ENCODE results near the gene TCP10L. TPM values are rescaled to one million over a fixed set of nuclear protein-coding genes. Genes with fewer than 3 reads are reported as not detected.
"Not testable (repeated sequence)": the region's sequence is repeated elsewhere in the genome, so short reads cannot be mapped to it uniquely, and the experiment has no call there.

Gene TCP10L, protein sequence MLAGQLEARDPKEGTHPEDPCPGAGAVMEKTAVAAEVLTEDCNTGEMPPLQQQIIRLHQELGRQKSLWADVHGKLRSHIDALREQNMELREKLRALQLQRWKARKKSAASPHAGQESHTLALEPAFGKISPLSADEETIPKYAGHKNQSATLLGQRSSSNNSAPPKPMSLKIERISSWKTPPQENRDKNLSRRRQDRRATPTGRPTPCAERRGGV
- 0.84 TPM in 1 of 2 replicates, not detected in the other for total RNA-seq (2014; rRNA removed; shearing (Covaris generic))
- polyA plus RNA-seq (2014; cell fraction: nucleus; rRNA removed): 0.06 and 3.3 TPM in 2 replicates

DNA sequence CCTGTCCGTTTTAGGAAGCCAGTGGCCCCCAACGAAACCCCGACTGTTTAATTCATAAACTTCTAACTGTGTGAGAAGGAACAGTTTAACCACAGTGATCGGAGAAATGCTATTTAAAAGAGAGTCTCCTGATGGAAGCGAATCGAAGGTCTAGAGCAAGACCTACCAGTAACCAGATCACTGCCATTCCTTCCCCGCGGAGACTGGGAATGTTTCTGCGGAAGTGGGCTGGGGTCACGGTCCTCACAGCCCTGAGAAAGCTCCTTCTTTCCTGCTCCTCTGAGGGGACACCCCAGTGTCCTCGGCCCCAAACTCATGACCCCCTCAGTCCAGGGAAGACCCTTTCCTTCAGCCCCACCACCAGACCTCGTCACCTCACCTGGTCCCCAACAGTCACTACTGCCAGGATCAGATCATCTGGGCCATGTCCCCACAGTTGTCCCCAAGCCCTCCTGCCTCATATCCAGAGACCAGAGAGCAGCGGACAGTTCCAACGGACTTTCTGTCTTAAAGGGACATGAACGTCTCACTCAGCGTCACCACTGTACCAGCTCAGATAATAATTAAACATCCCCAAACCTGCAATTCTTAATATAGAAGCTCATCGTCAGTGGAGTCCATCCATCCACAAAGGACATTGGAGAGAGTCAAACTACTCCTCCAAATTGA is at the start of gene TCP10L:
Gene TCP10L, minus strand, starts transcription at position 482 of the 669 bp plus-strand sequence. CDS start 1,219 bp downstream, outside the sequence.
- no peak for DNase-seq (ENCODE audit: extremely low read depth, low read depth)

DNA sequence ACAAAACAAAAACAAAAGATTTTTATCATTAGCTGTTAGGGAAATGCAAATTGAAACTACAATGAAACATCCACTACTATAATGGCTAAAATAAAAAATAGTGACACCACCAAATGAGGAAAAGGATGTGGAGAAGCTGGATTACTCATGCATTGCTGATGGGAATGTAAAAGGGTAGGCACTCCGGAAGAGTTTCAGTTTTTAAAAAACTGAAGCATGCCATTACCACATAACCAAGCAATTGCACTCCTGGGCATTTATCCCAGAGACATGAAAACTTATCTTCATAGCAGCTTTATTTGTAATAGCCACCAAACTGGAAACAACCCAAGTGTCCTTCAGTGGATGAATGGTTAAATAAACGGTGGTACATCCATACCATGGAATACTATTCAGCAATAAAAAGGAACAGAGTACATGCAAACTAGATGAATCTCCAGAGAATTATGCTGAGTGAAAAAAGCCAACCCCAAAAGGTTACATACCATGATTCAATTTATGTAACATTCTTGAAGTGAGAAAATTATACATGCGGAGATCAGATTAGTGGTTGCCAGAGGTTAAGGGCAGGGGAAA is 41.4 kb upstream of the TCP10L start:
- DNase-seq (ENCODE audit: extremely low read depth, low read depth): no peak

DNA sequence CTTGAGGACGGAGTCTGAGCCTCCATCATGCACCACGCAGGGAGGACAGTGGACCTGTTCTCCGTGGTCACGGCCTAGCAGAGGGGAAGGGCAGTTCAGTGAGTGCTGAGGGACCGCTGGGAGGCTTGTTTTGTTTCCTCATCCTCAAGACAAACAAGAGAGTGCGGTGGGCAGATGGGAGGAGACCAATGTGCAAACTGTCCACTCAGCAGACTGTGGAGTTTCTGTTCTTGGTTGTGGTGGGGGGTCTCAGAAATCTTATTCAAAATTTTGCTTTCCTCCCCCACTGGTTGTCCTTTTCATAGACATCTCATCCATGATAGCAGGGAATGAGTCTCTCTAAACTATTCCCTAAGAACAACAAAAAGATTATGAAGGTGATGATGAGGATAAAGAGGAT is 32.9 kb upstream of the TCP10L start:
- not testable (repeated sequence) for DNase-seq (ENCODE audit: extremely low read depth, low read depth)

DNA sequence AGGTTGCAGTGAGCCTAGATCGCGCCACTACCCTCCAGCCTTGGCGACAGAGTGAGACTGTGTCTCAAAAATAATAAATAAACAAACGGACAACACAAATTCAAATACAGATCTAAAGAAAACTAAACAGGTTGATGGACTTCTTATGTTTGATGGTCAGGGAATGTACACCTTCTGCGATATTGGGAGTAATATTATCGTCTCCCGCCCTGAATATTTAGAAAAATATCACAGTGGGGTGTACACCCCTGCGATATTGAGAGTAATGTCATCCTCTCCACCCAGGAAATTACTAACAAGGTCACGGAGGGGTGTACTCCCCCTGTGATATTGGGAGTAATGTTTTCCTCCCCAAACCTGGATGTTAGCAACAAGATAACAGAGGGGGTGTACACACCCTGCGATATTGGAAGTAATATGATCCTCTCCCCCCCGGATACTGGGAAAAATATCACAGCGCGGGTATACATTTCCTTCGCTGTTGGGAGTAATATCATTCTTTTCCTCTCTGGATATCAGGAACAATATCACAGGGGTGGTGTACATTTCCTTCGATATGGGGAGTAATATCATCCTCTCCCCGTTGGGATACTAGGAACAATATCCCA is 28.2 kb upstream of the TCP10L start:
- DNase-seq (ENCODE audit: extremely low read depth, low read depth): no peak

DNA sequence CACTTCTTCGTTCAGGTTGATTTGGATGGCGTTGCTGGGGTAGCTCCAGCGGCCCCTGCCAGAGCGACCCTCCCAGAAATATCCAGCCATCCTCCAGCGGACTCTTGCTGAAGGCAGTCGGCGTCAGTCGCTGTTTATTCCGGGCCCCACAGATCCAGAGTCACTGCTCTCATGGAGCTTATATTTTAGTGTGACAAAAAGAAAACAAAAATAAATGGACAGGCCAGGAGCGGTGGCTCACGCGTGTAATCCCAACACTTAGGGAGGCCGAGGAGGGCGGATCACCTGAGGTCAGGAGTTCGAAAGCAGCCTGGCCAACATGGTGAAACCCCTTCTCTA is 27.6 kb upstream of the TCP10L start:
- DNase-seq (ENCODE audit: extremely low read depth, low read depth): no peak

DNA sequence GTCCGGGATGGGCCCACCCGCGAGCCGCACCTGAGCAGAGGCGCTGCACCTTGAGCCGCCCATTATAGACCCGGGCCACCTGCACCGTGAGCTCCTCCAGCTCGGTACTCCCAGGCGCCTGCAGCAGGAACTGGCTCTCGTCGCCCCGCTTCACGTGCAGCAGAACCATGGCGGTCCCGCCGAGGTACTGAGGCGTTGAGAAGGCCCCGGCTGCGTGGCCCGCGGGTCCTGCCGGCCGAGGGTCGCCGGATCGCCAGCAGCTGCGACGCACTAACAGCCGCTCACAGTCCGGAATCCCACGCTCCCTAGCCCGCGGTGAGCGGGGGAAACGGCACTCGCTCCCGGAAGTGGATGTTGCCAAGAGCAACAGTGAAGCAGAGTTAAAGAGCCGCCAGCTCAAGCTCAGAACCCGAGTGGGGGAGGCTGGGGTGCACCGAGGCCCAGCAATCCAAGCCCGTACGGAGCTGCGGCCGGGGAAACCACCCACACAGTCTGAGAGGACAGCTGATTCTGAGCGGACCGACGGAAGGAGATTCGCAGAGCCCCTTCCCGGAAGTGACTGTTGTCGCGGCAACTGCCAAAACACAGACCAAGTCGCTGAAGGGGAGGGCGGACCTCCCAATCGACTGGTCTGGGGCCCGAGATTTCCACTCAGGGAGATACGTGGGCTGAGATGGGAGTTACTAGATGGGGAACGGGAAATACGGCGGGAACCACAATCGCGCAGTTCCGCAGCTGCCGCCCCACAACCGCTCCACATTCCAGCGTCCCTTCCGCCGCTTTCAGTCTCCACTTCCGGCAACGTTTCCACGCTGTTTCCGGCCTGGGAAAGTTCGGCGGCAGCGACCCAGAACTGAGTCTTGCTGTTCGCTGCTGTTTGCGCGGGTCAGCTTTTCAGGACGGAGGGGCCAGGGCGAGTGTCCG is 27.0 kb upstream of the TCP10L start, which contains the start of gene CFAP298:
Gene CFAP298, minus strand, starts transcription at position 303 of the 924 bp plus-strand sequence. Its CDS starts 134 bp downstream, at position 169.
- peak; percentile 71 for DNase-seq (ENCODE audit: extremely low read depth, low read depth)

DNA sequence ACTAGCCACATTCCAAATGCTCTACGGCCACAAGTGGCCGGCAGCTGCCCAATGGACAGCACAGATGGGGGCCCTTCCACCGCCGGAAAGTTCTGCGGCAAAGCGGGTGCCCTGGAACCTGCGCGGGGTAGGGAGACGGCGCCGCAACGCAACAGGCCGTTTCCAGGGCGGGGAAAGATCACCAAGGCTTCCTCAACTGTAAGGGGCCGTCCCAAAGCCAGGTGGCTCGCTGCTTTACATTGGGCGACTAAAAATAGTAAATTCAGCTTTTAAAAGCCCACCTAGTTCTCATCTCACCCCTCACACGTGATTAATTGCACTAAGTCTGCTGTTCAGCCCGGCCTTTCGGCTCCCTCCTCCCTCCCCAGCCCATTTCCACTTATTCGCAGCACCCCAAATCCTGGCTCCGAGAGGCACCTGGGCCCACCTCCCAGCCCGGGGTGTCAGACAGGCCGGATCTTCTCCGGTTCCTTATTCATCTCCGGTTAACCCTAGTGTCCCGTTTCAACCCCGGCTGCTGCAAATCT is 26.2 kb upstream of the TCP10L start:
- DNase-seq (ENCODE audit: extremely low read depth, low read depth): no peak

DNA sequence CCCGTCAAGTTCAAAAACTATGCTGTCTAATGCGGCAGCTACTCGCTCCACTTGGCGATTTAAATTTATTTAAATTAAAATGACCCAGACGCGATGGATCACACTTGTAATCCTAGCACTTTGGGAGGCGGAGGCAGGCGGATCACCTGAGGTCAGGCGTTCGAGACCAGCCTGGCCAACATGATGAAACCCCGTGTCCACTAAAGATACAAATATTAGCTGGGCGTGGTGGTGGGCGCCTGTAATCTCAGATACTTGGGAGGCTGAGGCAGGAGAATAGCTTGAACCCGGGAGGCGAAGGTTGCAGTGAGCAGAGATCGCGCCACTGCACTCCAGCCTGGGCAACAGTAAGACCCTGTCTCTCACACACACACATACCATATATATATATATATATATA is 25.6 kb upstream of the TCP10L start:
- not testable (repeated sequence) for DNase-seq (ENCODE audit: extremely low read depth, low read depth)

DNA sequence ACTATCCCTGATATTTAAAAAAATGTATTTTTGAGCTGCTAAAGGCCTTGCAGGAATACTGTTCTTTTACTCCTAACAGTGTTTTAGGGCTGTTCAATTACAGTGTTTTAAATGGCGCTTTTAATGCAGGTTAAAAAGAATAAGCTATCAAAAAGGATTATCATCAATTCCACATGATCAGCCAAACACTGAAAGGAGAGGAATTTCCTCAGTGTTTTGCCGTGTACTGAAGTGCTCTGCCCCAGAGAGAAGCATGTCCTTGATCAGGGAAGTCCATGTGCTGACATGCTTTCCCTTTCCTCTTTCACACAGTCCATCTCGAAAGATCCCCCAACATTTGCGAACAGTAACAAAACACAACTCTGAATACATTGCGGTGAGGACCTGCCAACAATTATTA is 23.5 kb upstream of the TCP10L start:
- DNase-seq (ENCODE audit: extremely low read depth, low read depth): no peak

DNA sequence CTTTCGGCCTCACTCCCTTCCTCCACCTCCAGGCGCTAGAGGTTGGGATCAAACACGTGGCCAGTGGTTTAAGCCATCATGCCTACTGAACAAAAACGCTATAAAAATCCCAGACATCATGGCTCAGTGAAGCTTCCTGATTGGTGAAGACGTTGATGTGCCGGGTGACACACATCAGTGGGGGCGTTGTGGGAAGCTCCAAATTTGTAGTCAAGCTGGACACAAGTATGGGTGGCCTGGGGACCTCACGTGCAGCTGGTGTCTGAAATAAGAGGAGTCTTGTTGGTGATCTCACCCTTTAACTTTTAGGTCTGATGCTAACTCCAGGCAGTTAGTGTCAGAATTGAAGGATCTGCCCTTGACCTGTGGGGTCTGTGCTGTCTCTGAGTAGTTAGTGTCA is 20.1 kb upstream of the TCP10L start:
- DNase-seq (ENCODE audit: extremely low read depth, low read depth): no peak

DNA sequence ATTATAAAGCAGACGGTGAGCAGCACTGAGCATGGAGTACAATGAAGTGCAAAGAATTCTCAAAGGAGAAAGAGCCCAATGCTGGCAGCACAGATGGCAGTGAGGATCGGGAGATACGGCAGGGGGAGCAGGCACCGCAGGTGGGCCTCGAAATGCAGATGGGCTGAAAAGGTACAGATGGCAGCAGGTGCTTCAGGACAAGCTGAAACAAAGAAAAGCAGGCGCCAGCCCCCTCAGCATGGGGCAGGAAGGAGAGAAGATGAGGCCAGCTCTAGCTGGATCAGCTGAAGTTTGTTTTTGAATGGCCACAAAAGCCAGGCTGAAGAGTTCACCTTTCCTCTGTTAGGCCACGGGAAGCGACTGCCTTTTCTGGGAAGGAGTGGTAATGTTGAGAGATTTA is 19.1 kb upstream of the TCP10L start:
- DNase-seq (ENCODE audit: extremely low read depth, low read depth): no peak

DNA sequence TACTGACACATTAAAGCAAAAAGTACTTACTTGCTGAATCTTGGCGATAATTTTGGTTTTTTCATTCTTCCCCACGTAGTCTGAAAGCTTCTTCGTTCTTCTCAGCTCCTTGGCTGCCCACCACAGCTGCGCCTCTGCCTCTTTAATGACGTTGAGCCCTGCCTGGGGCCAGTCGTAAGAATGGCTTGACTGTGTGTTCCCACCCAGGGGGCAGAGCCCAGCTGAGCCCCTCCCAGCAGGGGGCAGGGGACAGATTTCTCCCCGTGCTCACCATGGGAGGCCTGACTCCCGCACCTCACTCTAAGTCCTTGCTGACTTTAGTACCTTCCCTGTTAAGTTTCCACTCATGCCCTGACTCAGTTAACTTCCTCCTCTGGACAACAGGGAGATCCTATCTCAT is 17.8 kb upstream of the TCP10L start:
- no peak for DNase-seq (ENCODE audit: extremely low read depth, low read depth)

DNA sequence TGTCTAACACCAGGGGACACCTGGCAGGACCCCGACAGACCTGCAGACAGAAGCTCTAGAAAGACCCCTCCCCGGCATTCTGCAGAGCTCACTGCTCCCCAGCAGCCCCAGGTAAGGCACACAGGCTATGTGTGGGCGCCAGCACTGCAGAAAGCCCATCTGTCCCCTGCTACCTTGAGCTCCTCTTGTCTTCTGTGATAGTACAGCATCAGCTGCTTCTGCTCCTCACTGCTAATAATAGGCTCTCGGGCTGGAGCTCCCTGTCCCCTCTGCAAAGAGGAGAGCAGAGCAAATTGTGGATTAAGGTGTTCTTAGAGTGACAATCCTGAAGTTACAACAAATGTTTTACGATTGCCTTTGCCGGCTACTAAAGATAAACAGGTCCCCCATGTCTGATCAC is 16.8 kb upstream of the TCP10L start:
- DNase-seq (ENCODE audit: extremely low read depth, low read depth): no peak

DNA sequence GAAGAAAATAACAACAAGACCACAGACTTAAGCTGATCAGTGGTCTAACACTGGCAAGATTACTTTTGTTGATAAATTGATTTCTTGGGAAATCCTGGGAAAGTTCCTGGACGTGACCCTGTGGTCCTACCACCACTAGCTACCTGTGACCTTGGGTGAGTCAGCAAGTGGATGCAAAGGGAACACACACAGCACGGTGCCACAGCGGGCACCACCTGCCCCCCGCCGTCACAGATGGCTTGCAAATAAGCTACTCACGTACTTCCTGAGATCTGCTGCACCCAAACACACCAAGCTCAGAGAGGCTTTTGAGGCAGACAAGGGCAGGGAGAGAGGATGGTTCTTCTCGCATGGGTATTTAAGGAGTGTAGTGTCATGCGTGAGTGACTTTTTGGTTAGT is 14.2 kb upstream of the TCP10L start:
- DNase-seq (ENCODE audit: extremely low read depth, low read depth): no peak

DNA sequence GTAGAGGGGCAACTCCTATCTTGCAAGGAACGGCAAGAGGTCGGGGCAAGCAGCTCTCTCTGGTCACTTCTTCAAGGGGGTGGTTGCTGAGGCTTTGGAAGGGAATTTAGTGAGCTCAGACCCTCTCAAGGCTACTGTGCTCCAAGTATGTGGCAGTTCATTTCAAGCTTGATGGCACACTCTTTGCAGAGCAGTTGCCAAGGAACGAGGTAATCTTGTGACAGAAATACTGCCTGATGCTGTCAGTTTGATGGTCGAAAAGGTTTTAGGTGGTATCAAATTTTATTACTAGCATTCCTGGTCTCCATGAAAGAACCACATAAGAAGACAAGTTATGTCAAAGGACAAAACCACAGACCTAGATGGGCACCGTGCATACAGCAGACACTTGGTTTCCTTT is 13.8 kb upstream of the TCP10L start:
- no peak for DNase-seq (ENCODE audit: extremely low read depth, low read depth)

DNA sequence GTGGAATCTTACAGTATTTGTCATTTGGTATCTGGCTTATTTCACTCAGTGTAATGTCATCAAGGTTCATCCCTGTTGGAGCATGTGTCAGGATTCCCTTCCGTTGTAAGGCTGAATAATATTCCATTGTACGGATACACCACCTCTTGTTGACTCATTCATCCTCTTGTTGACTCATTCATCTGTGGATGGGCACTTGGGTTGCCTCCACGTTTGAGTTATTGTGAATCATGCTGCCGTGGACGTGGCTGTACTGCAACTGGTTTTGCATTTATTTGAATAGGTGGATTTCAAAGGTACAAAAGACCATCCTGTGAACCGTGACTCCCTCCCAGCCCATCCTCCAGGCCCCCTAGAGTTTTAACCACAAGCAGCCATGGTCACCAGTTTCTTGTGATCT is 11.9 kb upstream of the TCP10L start:
- DNase-seq (ENCODE audit: extremely low read depth, low read depth): peak; percentile 59

DNA sequence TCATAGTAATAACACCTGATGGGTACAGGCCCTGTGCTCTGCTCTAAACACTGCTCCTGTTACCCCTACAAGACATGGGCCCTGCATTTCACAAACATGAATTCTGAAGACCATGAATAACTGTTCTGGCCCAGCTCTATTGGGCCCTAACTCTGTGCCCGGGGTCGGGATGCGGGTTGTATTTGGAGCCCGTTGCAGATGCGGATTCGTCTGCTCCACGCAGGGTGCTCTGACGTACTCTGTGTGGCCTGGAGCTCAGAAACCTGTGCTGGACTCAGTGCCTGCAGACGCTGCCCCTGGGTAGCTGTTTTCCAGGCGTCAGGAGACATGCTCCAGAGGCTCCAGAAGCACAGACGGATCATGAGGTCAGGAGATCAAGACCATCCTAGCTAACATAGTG is 10.1 kb upstream of the TCP10L start:
- DNase-seq (ENCODE audit: extremely low read depth, low read depth): no peak

DNA sequence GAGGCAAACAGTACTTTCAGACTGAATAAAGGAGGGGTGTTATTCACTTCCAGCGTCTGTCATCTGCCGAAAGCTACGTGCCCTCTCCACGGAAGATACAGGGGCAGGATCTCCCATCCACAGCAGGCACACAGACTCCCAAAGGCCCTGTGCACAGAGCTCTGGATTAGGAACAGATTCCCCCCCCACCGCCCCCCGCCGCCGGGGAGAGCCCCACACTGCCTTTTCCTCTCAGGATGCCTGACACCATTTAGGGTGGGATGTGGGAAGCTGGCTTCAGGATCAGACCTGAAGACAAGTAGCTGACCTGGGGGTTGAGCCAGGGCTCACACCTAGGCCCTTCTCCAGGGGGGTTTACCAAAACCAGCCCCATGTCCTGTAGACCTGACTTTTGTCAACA is 8.4 kb upstream of the TCP10L start:
- no peak for DNase-seq (ENCODE audit: extremely low read depth, low read depth)

DNA sequence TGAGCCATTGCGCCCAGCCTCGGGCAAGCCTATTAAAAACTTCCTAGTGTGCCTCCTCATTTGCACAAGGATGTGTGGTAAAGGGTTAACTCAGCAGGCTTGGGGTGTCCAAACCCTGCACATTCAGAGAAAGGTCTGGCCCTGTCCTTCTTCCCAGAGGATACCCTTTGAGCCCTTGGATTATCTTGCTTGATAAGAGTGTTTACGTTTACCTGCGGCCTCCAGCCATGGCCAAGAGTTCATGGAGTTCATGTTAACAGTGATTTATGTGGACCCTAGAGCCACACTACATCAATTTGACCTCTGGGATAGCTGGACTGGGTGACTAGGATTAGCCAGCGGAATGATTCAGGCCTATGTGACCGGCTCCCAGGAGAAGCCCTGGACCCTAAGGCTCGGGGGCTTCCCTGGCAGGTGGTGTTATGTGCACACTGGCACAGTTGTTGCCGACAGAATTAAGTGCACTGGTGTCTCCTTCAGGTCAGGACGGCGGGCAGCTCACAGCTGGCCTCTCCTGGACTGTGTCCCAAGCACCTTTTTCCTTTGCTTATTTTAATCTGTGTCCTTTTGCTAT is 7.7 kb upstream of the TCP10L start:
- no peak for DNase-seq (ENCODE audit: extremely low read depth, low read depth)

DNA sequence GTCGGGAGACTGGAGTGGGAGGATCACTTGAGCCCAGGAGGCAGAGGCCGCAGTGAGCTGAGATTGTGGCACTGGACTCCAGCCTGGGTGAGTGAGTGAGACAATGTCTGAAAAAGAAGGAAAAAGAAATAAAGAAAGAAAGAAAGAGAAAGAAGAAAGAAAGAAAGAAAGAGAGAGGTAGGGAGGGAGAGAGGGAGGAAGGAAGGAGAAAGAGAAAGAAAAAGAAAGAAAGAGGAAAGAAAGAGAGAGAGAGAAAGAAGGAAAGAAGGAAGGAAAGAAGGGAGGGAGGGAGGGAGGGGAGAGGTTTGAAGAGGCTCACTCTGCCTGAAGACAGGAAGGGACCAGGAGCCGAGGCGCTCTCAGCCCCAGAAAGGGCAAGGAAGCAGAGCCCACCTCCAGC is 4.8 kb upstream of the TCP10L start:
- no peak for DNase-seq (ENCODE audit: extremely low read depth, low read depth)
